RWPE1 (cell line): Measurements from ENCODE around the gene CNKSR3.
A peak's percentile ranks its signal among the peaks of the same experiment; 100 is the strongest.

Experiments used
- CTCF ChIA-PET: fragments of 350-600 bp; sonication (Branson Sonifier 250); formaldehyde crosslinking; extraction: SDS; loops from one replicate; lab custom pipeline; 2021; lab: Yijun Ruan, JAX
- POLR2A ChIA-PET: fragments of 400-600 bp; formaldehyde crosslinking; extraction: SDS; loops from one replicate; lab custom pipeline; 2020; ENCODE audit warnings: antibody characterized with exemption; ENCODE audit not compliant: low non-redundant PET; lab: Yijun Ruan, JAX
- DNase-seq: peaks from one replicate; pipeline ENCODE4 v3.0.0; 2012; ENCODE audit warnings: low spot score
- H3K27ac ChIP-seq: fragments of 450-650 bp; 2 replicates; pipeline ENCODE4 v1.5.1; 2017
- CTCF ChIP-seq: fragments of 450-650 bp; conservative IDR thresholded peaks from 2 replicates; pipeline ENCODE4 v1.5.1; 2017; ENCODE audit warnings: low read depth, mild to moderate bottlenecking

The CNKSR3 gene

GRCh38 chr6:154469306-154469935 lies 41.1 kb downstream of the CNKSR3 start:
- no peak overlapping the region for H3K27ac ChIP-seq
- POLR2A ChIA-PET, result no interaction called here
- CTCF ChIA-PET, result interaction anchor here (0.6 to 0.7 kb wide), 2 partner anchors 31 to 53 kb away, joined by 3 to 4 read pairs; no protein-coding TSS in a partner anchor
- TF ChIP-seq CTCF, result no peak
- DNase-seq, result no peak

GRCh38 chr6:154468760-154469159 lies 41.7 kb downstream of the CNKSR3 start:
- DNase-seq, result no peak
- ChIA-PET CTCF (interaction anchor here (0.7 kb wide), 1 partner anchor 32 kb away, joined by 4 read pairs; no protein-coding TSS in a partner anchor), POLR2A (no interaction called here)
- TF ChIP-seq CTCF, result no peak
- H3K27ac ChIP-seq, result no peak overlapping the region

GRCh38 chr6:154466971-154467679 lies 43.4 kb downstream of the CNKSR3 start:
- CTCF ChIA-PET, result interaction anchor here (0.7 kb wide), 1 partner anchor 65 kb away, joined by 3 read pairs; no protein-coding TSS in a partner anchor
- TF ChIP-seq CTCF, result no peak
- no peak overlapping the region for H3K27ac ChIP-seq
- POLR2A ChIA-PET, result no interaction called here
- DNase-seq, result no peak

- no peak for TF ChIP-seq CTCF
- ChIA-PET CTCF (interaction anchor here (0.6 to 0.7 kb wide), 5 partner anchors 10 to 458 kb away, joined by 3 to 4 read pairs (median 3); partner anchors contain the start of gene CNKSR3), POLR2A (no interaction called here)
- H3K27ac ChIP-seq, result no peak overlapping the region
- peak; percentile 50 for DNase-seq
These were observed 44.3 kb downstream of the CNKSR3 start for GRCh38 chr6:154466139-154466538.

- POLR2A ChIA-PET, result no interaction called here
- DNase-seq, result no peak
- TF ChIP-seq CTCF, result no peak
- CTCF ChIA-PET, result no interaction called here
- H3K27ac ChIP-seq, result no peak overlapping the region
These were observed 46.7 kb downstream of the CNKSR3 start for GRCh38 chr6:154463573-154464419.

GRCh38 chr6:154462425-154462824 lies 48.1 kb downstream of the CNKSR3 start:
- no peak for TF ChIP-seq CTCF
- ChIA-PET CTCF (no interaction called here), POLR2A (no interaction called here)
- DNase-seq, result no peak
- H3K27ac ChIP-seq, result no peak overlapping the region
